Fibroblast of lung (primary cell): ENCODE results near the gene ATG10.

Experiments
- EZH2 ChIP-seq: IDR thresholded peaks from 2 replicates; pipeline ENCODE4 v1.5.1; 2012; ENCODE audit warnings: low read length, control low read depth, mild to moderate bottlenecking; ENCODE audit errors: missing control alignments
- TF ChIP-seq, protein P1 (sequence below), 2 donors: IDR thresholded peaks in 1 of 2; conservative IDR thresholded peaks in 1 of 2; 1 replicate in 1 of 2; 2 replicates in 1 of 2; pipeline ENCODE4 v1.5.1; 2011 to 2012; ENCODE audit warnings: low read length in 2 of 2, control low read depth in 1 of 2, inconsistent platforms in 1 of 2, low read depth in 1 of 2, mild to moderate bottlenecking in 1 of 2

DNA sequence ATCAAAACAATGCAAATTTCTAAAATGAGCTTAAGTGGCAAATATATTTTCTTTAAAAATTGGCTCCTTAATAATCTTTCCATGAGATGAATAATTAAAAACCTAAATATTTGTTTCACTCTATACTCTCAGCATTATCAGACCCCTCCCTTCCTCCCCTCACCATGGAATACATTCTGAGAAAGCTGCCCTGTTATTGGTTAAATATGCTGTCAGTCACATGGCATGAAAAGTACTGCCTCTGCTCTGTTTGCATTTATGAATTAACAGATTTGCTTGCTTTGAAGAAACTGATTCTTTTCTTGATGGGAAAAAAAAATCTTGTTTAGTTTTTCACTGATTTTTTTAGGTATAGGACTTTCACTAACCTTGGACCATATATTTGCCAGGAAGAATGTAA, 323.3 kb downstream of the ATG10 start:
- TF ChIP-seq, protein P1, sequence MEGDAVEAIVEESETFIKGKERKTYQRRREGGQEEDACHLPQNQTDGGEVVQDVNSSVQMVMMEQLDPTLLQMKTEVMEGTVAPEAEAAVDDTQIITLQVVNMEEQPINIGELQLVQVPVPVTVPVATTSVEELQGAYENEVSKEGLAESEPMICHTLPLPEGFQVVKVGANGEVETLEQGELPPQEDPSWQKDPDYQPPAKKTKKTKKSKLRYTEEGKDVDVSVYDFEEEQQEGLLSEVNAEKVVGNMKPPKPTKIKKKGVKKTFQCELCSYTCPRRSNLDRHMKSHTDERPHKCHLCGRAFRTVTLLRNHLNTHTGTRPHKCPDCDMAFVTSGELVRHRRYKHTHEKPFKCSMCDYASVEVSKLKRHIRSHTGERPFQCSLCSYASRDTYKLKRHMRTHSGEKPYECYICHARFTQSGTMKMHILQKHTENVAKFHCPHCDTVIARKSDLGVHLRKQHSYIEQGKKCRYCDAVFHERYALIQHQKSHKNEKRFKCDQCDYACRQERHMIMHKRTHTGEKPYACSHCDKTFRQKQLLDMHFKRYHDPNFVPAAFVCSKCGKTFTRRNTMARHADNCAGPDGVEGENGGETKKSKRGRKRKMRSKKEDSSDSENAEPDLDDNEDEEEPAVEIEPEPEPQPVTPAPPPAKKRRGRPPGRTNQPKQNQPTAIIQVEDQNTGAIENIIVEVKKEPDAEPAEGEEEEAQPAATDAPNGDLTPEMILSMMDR (conservative IDR thresholded peaks at IDR 0.05 in 1 of 2, IDR thresholded peaks at IDR 0.05 in 1 of 2; ENCODE audit: low read depth in 1 of 2, low read length in 2 of 2): no peak
- no peak for TF ChIP-seq EZH2
